ENCODE measurements around the gene BEX1. TPM values are rescaled to one million over a fixed set of nuclear protein-coding genes. Genes with fewer than 3 reads are reported as not detected.
"Not testable (repeated sequence)": the region's sequence is repeated elsewhere in the genome, so short reads cannot be mapped to it uniquely, and the experiment has no call there.

BEX1 gene
- total RNA-seq, 2 experiments from 2014 or later: 0.44 to 0.53 TPM

GRCh38 chrX:103051260-103051789 is 12.6 kb downstream of the BEX1 start:
- POLR2A ChIA-PET: no interaction called here

GRCh38 chrX:103033371-103033770 is 30.6 kb downstream of the BEX1 start:
- H3K36me3 ChIP-seq (ENCODE audit: insufficient read depth, low read length); CTCF ChIA-PET; H3K36me3 Mint-ChIP-seq (ENCODE audit: low read depth); H3K9me3 ChIP-seq (ENCODE audit: control insufficient read depth in 1 of 2, insufficient read depth in 1 of 2, low read length in 2 of 2); H3K27me3 Mint-ChIP-seq; POLR2A ChIA-PET; H3K4me3 ChIP-seq (ENCODE audit: low read length); H3K27ac Mint-ChIP-seq; H3K27ac ChIP-seq (ENCODE audit: low read depth in 1 of 2, low read length in 2 of 2); H3K27me3 ChIP-seq (ENCODE audit: control insufficient read depth in 1 of 2, insufficient read depth in 2 of 2, low read length in 2 of 2); H3K4me1 ChIP-seq (ENCODE audit: insufficient read depth, low read length); intact Hi-C loops (cut with DNase I, micrococcal nuclease); H3K4me3 Mint-ChIP-seq; H3K9me3 Mint-ChIP-seq; H3K4me1 Mint-ChIP-seq (ENCODE audit: low read depth); ATAC-seq (ENCODE audit: poor library complexity); DNase-seq: not testable (repeated sequence)

More at GRCh38 chrX:103051260-103051789, 12.6 kb downstream of the BEX1 start:
- no peaks in the 10 kb centered on the region for H3K36me3 Mint-ChIP-seq (ENCODE audit: low read depth)
- CTCF ChIA-PET: no interaction called here
- DNase-seq: no peak
- no peaks in the 10 kb centered on the region for H3K9me3 Mint-ChIP-seq
- H3K9me3 ChIP-seq (ENCODE audit: control insufficient read depth in 1 of 2, insufficient read depth in 1 of 2, low read length in 2 of 2): no peaks in the 10 kb centered on the region
- H3K4me3 Mint-ChIP-seq: no peak overlapping the region
- no peak overlapping the region for H3K27ac Mint-ChIP-seq
- H3K4me1 ChIP-seq (ENCODE audit: insufficient read depth, low read length): no peaks in the 10 kb centered on the region
- H3K36me3 ChIP-seq (ENCODE audit: insufficient read depth, low read length): no peaks in the 10 kb centered on the region
- no peaks in the 10 kb centered on the region for H3K4me1 Mint-ChIP-seq (ENCODE audit: low read depth)
- no peak for TF ChIP-seq CTCF (IDR thresholded peaks at IDR 0.05)
- intact Hi-C loops (cut with DNase I, micrococcal nuclease): no loop called here
- H3K27me3 Mint-ChIP-seq: peaks cover 42% of the 10 kb centered on the region
- no peak for ATAC-seq (ENCODE audit: poor library complexity)
- no peak overlapping the region for H3K27ac ChIP-seq (ENCODE audit: low read depth in 1 of 2, low read length in 2 of 2)
- H3K27me3 ChIP-seq (ENCODE audit: control insufficient read depth in 1 of 2, insufficient read depth in 2 of 2, low read length in 2 of 2): peaks cover 0 to 5% of the 10 kb centered on the region in 2 experiments
- no peak overlapping the region for H3K4me3 ChIP-seq (ENCODE audit: low read length)

- Mint-ChIP-seq H3K27me3 (no peaks in the 10 kb centered on the region), H3K4me3 (no peak overlapping the region), H3K9me3 (no peaks in the 10 kb centered on the region), H3K27ac (no peak overlapping the region), H3K36me3 (ENCODE audit: low read depth) (no peaks in the 10 kb centered on the region), H3K4me1 (ENCODE audit: low read depth) (no peaks in the 10 kb centered on the region)
- ATAC-seq (ENCODE audit: poor library complexity): no peak
- intact Hi-C loops (cut with DNase I, micrococcal nuclease): no loop called here
- no peak for TF ChIP-seq CTCF (IDR thresholded peaks at IDR 0.05)
- Histone ChIP-seq H3K27ac (ENCODE audit: low read depth in 1 of 2, low read length in 2 of 2) (no peak overlapping the region), H3K27me3 (ENCODE audit: control insufficient read depth in 1 of 2, insufficient read depth in 2 of 2, low read length in 2 of 2) (no peaks in the 10 kb centered on the region), H3K4me1 (ENCODE audit: insufficient read depth, low read length) (no peaks in the 10 kb centered on the region), H3K36me3 (ENCODE audit: insufficient read depth, low read length) (no peaks in the 10 kb centered on the region), H3K4me3 (ENCODE audit: low read length) (no peak overlapping the region), H3K9me3 (ENCODE audit: control insufficient read depth in 1 of 2, insufficient read depth in 1 of 2, low read length in 2 of 2) (no peaks in the 10 kb centered on the region)
- DNase-seq: no peak
- POLR2A ChIA-PET: no interaction called here
- CTCF ChIA-PET: no interaction called here
Measured at GRCh38 chrX:103017542-103017941, 46.4 kb downstream of the BEX1 start.

- Histone ChIP-seq H3K27ac (ENCODE audit: low read depth in 1 of 2, low read length in 2 of 2) (no peak overlapping the region), H3K36me3 (ENCODE audit: insufficient read depth, low read length) (no peaks in the 10 kb centered on the region), H3K9me3 (ENCODE audit: control insufficient read depth in 1 of 2, insufficient read depth in 1 of 2, low read length in 2 of 2) (no peaks in the 10 kb centered on the region), H3K4me1 (ENCODE audit: insufficient read depth, low read length) (no peaks in the 10 kb centered on the region), H3K27me3 (ENCODE audit: control insufficient read depth in 1 of 2, insufficient read depth in 2 of 2, low read length in 2 of 2) (no peaks in the 10 kb centered on the region), H3K4me3 (ENCODE audit: low read length) (no peak overlapping the region)
- no peaks in the 10 kb centered on the region for H3K9me3 Mint-ChIP-seq
- ATAC-seq (ENCODE audit: poor library complexity): no peak
- H3K4me1 Mint-ChIP-seq (ENCODE audit: low read depth): no peaks in the 10 kb centered on the region
- POLR2A ChIA-PET: no interaction called here
- no peak overlapping the region for H3K4me3 Mint-ChIP-seq
- no peak for DNase-seq
- intact Hi-C loops (cut with DNase I, micrococcal nuclease): no loop called here
- H3K36me3 Mint-ChIP-seq (ENCODE audit: low read depth): no peaks in the 10 kb centered on the region
- CTCF ChIA-PET: no interaction called here
- no peak for TF ChIP-seq CTCF (IDR thresholded peaks at IDR 0.05)
- H3K27ac Mint-ChIP-seq: no peak overlapping the region
- H3K27me3 Mint-ChIP-seq: no peaks in the 10 kb centered on the region
Measured at GRCh38 chrX:103012945-103013344, 51.0 kb downstream of the BEX1 start.
